HG02678 (cell line): ENCODE measurements around the gene SHC2.
"Not testable (repeated sequence)": the region's sequence is repeated elsewhere in the genome, so short reads cannot be mapped to it uniquely, and the experiment has no call there.

Source experiments
- ATAC-seq: cut with Tn5 transposase; IDR thresholded peaks from one replicate; pipeline ENCODE4 v1.9.1; 2021; ENCODE audit warnings: mild to moderate bottlenecking, moderate library complexity; ENCODE audit not compliant: unreplicated experiment

The SHC2 gene

GRCh38 chr19:447816-448560 is 12.8 kb downstream of the SHC2 start:
- ATAC-seq: no peak

GRCh38 chr19:447064-447426 is 13.8 kb downstream of the SHC2 start:
- ATAC-seq: no peak

DNA sequence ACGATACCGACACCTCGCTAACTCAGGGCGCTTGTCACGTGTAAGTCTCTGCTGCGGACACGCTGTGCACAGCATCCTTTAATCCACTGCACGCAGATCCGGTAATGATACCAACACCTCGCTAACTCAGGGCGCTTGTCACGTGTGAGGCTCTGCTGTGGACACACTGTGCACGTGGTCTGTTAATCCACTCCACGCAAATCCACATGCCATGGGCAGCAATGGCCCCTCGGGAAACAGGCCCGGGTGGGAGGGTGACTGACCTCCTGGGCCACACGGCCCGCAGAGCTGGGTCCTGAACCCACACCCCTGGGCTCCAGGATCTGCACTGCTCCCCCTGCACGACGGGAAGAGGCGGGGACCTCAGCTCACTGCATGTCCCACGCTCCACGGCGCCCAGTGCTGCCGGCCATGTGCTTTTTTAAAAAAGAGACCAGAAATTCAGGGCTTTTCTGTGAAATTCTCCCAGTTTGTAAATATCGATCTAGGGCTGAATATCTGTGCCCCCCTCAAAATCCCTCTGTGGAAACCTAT is 16.1 kb downstream of the SHC2 start:
- ATAC-seq: no peak

- ATAC-seq: no peak
Measured at GRCh38 chr19:443005-443404, 17.8 kb downstream of the SHC2 start.

DNA sequence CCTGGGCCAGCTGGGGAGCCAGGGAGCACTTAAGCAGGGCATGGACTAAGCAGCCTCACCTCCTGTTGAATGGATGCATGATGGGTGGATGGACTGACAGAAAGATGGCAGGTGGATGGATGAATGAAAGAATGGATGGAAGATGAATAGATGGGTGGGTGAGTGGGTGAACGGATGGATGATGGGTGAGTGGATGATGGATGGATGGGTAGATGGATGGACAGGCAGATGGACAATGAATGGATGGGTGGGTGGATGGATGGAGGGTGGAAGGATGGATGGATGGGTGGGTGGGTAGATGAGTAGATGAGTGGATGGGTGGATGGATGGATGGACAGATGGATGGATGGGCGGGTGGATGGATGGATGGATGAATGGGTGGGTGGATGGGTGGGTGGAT is 18.7 kb downstream of the SHC2 start:
- ATAC-seq: no peak

DNA sequence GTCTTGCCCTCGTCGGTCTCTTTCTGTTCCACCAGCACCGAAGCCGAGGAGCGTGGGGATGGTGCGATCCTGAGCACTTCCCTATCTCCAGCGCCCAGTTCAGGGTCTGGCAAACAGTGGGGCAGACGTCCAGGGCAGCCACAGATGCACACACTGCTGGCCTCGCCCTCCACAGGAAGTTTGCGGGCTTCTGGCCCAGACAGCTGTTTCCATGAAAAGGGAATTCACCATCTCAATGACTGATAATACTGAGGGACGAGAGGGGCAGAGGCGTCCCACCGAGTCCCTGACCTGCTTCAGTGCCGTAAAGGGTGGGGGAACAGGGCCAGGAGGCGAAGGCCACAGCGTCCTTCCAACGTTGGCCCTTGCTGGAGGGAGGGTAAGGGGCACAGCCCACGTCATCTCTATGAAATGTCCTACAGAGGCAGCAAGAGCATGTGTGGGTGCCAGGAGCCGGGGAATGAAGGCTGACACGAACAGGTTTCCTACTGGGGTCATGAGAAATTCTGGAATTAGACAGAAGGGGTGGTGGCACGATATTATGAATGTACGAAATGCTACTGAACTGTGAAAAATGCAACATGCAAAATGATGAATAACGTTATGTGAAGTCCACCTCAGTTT is 19.5 kb downstream of the SHC2 start:
- ATAC-seq: no peak

DNA sequence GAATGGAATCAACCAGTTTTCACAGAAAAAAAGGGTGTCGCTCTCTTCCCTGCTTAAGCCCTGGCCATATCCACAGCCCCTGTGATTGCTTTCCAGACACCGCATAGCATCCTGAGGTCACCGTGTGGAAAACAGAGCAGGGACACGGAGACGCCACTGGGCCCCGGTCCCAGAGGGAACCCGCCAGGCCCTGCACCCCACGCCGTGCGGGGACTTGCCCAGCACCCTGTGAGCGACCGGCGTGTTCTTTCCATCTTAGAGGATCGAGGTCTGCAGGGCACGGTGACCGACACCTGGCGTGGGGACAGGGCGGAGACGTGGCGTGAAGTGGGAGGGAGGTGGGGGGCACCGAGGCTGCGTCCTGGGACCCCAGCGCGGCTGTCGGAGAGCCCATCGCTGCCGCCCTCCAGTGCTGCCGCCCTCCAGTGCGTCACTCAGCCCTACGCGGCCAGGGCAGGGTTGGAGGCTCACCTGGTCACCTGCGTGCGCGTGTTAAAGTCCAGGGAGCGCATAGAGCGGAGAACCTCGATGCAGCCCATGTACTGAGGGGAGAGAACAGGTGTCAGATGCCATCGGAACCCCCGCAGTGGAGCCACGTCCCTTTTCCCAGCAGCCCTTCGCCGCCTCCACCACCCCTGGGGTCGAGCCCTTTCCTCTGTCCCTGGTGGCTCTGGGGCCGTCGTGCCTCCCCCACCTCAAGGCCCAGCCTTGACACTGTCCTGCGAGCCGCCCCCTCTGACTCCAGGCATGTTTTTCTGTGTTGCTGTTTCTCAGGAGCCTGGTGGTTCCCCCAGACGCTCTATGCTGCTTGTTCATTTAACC is 20.2 kb downstream of the SHC2 start:
- no peak for ATAC-seq

GRCh38 chr19:439167-439900 is 21.5 kb downstream of the SHC2 start:
- ATAC-seq: no peak

DNA sequence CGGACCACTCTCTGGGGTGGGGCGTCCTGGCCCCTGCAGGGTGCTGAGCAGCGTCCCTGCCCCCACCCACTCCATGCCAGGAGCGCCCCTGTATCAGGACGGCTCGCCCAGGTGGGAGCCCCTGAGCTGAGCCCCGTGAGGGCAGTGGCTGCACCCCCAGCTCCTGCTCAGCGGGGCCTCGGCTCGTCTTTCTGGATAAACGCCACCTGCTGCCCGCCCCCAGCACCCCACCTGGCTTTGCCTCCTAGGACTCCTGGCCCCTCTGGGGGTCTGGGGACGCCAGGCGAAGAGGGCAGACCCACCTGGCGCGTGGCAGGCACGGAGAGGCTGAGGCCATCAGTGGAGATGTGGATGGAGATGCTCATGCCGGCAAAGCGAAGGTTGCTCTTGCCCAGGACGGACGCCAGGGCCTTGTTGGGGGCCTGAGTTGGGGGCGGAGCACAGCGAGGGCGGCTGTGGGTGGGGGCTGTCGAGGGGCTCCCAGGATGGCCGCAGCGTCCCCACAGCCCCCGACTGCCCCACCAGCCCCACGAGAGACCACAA is 22.3 kb downstream of the SHC2 start:
- no peak for ATAC-seq

- ATAC-seq: no peak
Measured at GRCh38 chr19:437041-437440, 23.8 kb downstream of the SHC2 start.

DNA sequence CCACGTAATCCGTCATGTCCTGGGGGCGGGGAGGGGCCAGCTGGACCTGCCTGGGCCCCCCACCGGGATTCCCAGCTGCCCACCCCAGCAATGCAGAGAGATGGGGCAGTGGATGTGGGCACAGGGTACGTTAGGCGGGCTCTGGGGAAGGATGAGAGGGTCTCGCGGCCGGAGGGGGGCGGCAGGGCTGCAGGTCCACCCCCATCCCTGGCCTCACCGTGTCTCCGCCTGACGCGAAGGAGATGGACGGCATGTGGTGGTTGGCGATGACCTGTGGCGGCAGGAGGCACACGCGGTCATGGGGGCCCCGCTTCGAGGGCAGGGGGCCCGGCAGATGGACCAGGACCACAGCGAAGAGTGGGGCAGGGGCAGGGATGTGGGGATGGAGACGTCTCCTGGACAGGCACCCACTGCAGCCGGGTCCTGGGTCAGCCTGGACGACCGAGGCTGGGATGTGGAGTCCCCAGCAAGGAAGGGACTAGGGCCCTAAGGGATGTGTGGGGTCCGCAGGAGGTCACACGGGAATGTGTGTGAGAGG is 24.4 kb downstream of the SHC2 start:
- no peak for ATAC-seq

GRCh38 chr19:435707-436412 is 25.0 kb downstream of the SHC2 start:
- no peak for ATAC-seq

DNA sequence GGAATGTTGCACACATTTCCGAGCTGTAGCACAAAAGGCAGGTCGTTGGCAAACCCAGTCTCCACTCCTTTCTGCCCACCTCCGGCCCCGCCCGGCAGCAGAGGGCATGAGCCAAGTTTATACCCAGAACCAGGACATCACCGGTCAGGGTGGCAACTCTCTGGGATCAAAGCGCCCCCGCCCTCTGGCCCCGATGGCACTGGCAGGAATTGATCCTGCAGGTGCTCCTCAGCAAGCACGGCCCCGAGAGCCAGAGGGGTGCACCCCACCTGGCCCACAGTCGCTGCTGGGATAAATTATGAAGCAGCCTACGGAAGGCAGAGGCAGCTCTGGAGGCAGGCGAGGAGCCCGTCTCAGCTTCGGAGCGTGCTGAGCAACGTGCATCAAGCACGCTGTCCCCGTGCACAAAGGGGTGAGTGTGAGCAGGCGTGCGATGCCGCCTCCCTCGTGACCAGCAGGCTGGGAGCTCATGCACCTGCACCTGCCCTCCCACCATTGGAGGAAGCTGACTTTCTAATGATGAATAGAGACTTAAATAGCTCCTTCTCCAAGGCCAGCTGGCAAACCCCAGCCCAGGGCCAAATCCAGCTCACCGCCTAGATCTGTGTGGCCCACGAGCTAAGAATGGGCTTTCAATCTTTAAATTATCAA is 25.7 kb downstream of the SHC2 start:
- no peak for ATAC-seq

DNA sequence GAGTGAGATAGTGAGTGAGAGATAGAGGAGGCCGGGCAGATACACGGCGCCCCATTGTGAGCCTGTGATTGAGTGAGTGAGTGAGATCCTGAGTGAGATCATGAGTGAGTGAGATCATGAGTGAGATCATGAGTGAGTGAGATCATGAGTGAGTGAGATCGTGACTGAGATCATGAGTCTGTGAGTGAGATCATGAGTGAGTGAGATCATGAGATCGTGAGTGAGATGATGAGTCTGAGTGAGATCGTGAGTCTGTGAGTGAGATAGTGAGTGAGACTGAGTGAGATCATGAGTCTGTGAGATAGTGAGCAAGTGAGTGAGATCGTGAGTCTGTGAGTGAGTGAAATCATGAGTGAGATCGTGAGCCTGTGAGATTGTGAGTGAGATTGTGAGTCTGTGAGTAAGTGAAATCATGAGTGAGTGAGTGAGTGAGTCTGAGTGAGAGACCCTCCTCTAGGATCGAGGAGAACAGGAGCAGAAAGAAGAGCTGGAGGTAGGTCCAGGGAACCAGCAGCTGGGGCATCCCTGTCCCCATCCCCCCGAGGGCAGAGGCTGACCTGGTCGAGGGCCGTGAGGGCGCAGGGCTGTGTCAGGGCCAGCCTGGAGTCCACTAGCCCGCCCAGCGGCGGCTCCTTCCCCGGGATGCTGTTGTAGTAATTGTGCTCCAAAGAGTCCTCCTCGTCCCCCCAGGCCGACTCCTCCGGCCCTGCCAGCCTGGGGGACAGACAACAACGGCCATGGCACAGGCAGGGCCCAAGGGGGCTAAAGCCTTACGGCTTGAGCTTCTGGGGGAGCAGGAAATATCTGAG is 26.5 kb downstream of the SHC2 start:
- ATAC-seq: no peak

- ATAC-seq: no peak
Measured at GRCh38 chr19:430701-431100, 30.1 kb downstream of the SHC2 start.

GRCh38 chr19:428149-428548 is 32.7 kb downstream of the SHC2 start:
- no peak for ATAC-seq

- ATAC-seq: not testable (repeated sequence)
Measured at GRCh38 chr19:427675-428074, 33.2 kb downstream of the SHC2 start.

GRCh38 chr19:426725-427445 is 33.9 kb downstream of the SHC2 start:
- no peak for ATAC-seq
